GM13976 (cell line): ENCODE results near the gene SLC35B2.

Experiments
- DNase-seq: peaks from one replicate; pipeline ENCODE4 v3.0.0; 2012; ENCODE audit warnings: low spot score
- CTCF ChIP-seq: IDR thresholded peaks from 2 replicates; pipeline ENCODE4 v1.5.1; 2012; ENCODE audit warnings: borderline replicate concordance, mild to moderate bottlenecking; ENCODE audit not compliant: insufficient read depth; ENCODE audit errors: extremely low read depth, missing control alignments, control extremely low read depth
- in situ Hi-C: fragments of 300-500 bp; cut with MboI; formaldehyde crosslinking; loops from one replicate; pipeline ENCODE4 v1.12.0; 2022; ENCODE audit warnings: low sequenced_read_pairs, mixed read lengths, inconsistent platforms; ENCODE audit not compliant: unreplicated experiment

The SLC35B2 gene

GRCh38 chr6:44238687-44239350, 18.5 kb downstream of the SLC35B2 start:
- TF ChIP-seq CTCF, result no peak
- in situ Hi-C loops, result no loop called here
- no peak for DNase-seq

- TF ChIP-seq CTCF, result peak; percentile 98
- DNase-seq, result peak; percentile 90
- in situ Hi-C loops, result no loop called here
Observed at GRCh38 chr6:44237813-44238433, 19.4 kb downstream of the SLC35B2 start.

- TF ChIP-seq CTCF, result no peak
- DNase-seq, result peak; percentile 74
- in situ Hi-C loops, result no loop called here
Observed at GRCh38 chr6:44237021-44237812, 20.1 kb downstream of the SLC35B2 start.

- no peak for DNase-seq
- in situ Hi-C loops, result no loop called here
- TF ChIP-seq CTCF, result no peak
Observed at GRCh38 chr6:44235891-44236516, 21.3 kb downstream of the SLC35B2 start.

GRCh38 chr6:44235269-44235668, 22.1 kb downstream of the SLC35B2 start:
- no peak for TF ChIP-seq CTCF
- peak; percentile 2 for DNase-seq
- in situ Hi-C loops, result no loop called here

- peak; percentile 71 for DNase-seq
- in situ Hi-C loops, result loop anchor here (5.0 kb wide), 1 partner anchor 62 kb away; no protein-coding TSS in a partner anchor
- TF ChIP-seq CTCF, result peak; percentile 56
Observed at GRCh38 chr6:44234101-44235025, 23.0 kb downstream of the SLC35B2 start.
